Measurements from ENCODE around the gene PIK3R3.
A peak's percentile ranks its signal among the peaks of the same experiment; 100 is the strongest.
"Not testable (repeated sequence)": the region's sequence is repeated elsewhere in the genome, so short reads cannot be mapped to it uniquely, and the experiment has no call there.

The PIK3R3 gene

DNA sequence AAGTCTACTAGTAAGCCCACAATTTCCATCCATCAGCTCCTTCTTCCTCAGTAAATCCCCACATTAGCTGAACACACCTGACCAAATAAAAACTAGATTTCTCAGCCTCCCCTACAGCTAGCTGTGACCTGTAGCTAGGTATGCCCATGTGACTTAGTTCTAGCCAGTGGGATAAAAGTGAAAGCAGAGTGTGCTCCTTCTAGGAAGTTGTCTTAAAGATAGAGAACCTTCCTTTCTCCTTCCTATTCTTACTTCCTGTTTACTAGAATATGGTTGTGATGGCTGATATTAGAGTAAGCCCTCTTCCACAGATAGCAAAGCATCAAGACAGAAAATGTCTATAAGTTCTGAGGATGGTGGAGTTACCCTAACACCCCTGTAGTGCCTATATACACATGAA, 67.0 kb downstream of the PIK3R3 start:
- no peak for DNase-seq (ENCODE audit: low read depth)

DNA sequence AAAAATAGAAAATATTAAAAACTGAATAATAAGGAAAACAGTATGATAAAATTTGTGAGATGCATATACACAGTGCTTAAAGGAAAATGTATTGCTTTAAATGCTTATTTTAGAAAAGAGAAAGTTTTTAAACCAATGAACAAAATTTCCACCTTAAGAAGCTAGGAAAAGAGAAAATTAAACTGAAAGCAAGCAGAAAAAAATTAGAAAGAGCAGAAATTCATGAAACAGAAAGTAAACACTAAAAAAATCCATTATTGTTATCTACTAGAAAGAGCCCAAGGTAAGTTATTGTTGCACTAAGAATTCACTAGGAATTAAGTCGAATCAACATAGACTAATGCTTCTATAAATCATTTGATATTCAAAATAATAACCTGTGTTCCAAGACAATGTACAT, 67.7 kb downstream of the PIK3R3 start:
- DNase-seq (ENCODE audit: low read depth), result no peak

DNA sequence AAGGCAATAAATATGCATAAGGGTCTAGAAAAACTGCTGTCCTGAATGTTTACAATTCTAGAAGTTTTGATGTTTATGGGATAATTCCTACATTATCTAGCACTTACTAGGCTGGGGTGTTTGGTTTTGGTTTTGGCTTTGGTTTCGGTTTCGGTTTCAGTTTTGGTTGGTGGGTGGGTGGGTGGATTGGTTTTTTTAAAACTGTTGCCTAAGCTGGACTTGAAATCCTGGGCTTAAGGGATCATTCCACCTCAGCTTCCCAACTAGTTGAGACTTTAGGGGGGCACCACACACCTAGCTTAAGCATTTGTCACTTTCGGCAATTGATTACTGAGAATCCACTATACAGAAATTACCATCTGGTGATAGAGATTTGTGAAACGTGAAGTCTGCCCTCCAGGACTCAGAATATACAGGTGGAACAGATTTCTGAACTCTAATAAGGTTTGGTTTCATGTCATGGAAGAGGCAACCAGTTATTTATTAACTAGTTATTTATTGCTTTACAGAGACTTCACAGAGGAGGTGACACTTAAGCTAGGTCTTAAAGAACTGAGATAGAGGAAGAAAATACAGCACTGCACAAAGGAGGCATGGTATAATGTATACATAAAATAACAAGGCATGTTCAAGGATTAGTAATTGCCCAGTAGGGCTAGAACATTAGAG, 69.6 kb downstream of the PIK3R3 start:
- no peak for DNase-seq (ENCODE audit: low read depth)

DNA sequence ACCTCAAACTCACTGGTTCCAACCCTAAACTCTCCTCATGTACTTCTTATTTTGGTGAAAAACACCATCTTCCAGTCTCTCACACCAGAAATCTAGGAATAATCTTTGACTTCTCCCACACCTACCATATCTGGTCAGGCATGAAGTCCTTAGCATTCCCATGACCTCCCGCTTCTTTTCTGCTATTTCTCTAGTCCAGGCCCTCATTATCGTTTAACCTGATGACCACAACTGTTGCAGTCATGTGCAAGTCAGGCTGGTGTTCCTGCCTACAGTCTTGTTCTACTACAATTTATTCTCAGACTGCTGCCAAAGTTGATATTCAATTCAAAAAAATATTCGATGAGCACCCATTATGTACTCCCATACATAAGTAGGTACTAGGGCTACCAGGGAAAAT, 71.3 kb downstream of the PIK3R3 start:
- DNase-seq (ENCODE audit: low read depth), result no peak

DNA sequence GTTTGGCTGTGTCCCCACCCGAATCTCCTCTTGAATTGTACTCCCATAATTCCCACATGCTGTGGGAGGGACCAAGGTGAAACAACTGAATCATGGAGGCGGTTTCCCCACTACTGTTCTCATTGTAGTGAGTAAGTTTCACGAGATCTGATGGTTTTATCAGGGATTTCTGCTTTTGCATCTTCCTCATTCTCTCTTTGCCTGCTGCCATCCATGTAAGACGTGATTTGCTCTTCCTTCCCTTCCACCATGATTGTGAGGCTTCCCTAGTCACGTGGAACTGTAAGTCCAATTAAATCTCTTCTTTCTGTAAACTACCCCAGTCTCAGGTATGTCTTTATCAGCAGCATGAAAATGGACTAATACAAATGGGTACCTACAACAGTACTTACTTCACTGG, 73.5 kb downstream of the PIK3R3 start:
- no peak for DNase-seq (ENCODE audit: low read depth)

DNA sequence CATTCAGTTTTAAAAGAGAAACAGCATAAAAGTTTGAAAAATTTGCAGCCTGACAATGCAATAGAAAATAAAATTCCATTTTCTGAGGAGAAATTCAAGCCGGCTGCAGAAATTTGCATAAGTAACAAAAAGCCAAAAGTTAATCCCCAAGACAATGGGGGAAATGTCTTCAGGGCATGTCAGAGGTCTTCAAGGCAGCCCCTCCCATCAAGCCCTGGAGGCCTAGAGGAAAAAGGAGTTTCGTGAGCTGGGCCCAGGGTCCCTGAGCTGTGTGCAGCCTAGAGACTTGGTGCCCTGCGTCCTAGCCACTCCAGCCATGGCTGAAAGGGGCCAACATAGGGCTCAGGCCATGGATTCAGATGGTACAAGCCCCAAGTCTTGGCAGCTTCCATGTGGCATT, 74.6 kb downstream of the PIK3R3 start:
- DNase-seq (ENCODE audit: low read depth), result no peak

DNA sequence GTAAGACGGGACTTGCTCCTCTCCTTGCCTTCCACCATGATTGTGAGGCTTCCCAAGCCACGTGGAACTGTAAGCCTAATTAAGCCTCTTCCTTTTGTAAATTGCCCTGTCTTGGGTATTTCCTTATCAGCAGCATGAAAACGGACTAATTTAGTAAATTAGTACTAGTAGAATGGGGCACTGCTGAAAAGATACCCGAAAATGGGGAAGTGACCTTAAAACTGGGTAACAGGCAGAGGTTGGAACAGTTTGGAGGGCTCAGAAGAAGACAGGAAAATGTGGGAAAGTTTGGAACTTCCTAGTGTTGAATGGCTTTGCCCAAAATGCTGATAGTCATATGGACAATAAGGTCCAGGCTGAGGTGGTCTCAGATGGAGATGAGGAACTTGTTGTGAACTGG, 75.2 kb downstream of the PIK3R3 start:
- DNase-seq (ENCODE audit: low read depth), result not testable (repeated sequence)

DNA sequence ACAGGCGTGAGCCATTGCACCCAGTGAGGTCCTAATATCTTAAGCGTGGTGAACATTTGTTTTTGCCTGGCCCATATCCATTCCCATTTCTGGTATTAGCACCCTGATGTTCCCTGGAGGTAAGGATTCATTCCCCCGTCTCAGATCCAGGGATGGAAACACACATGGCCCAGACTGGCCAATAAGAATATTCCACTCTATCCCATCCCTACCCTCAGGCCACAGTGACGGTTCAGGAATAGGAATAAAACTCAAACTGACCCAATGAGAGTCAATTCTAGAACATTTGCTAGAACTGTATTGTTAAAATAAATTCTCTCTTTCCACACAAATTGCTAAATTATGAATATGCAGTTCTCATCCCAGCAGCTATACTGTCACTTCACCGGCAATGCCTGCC, 76.1 kb downstream of the PIK3R3 start:
- no peak for DNase-seq (ENCODE audit: low read depth)

DNA sequence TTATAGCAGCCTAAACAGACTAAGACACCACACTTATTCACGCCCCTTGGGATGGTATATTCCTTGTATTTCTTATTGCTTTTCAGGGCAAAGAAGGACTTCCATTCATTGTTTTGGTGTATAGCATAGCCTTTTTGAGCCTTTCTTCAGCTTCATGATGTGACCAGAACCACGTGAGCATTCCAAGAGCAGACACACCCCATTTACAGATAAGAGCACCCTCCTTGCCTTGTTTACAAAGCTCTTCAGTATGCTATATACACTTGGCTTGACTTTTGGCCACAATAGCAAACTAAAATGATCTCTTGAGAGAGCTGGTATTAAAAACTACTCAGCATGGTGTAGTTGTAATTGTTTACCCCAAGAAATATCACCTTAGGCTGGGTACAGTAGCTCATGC, 78.7 kb downstream of the PIK3R3 start:
- no peak for DNase-seq (ENCODE audit: low read depth)

DNA sequence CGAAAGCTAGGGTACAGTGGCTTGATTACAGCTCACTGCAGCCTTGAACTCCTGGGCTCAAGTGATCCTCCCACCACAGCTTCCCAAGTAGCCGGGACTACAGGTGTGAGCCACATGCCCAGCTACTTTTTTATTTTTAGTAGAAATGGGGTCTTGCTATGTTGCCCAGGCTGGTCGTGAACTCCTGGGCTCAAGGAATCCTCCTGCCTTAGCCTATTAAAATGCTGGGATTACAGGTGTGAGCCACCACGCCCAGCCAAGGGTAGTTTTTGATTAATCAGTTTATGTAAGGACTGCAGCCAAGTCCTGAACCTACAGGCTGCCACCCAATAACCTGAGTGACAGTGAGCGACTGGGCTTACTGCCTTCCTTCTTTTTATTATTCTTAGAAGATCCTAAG, 88.3 kb downstream of the PIK3R3 start:
- no peak for DNase-seq (ENCODE audit: low read depth)

DNA sequence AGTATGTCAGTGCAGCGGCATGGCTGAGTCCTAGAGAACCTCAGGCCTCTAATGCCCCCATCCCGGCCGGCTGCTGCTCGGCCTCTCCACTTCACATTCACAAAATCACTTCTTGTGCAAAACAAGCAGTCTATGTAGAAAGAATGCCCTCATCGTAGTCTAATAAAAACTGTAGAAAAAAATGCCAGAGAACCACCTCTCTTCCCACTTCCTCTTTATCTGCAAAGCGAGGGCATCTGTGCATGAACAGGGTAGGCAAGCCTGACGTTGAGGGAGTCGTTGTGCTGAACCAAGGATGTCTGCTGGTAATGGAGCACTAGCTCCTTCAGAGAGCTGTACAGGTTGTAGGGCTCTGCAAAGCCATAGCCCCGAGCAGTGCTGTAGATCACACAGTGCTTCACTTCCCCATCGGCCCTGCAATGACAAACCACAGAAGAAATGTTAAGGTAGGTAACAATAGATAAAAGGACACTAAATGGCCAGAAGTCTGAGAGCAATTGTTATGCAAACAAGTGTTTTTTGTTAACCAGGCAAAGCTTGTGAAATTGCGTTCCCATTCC, 88.9 kb downstream of the PIK3R3 start:
- no peak for DNase-seq (ENCODE audit: low read depth)

DNA sequence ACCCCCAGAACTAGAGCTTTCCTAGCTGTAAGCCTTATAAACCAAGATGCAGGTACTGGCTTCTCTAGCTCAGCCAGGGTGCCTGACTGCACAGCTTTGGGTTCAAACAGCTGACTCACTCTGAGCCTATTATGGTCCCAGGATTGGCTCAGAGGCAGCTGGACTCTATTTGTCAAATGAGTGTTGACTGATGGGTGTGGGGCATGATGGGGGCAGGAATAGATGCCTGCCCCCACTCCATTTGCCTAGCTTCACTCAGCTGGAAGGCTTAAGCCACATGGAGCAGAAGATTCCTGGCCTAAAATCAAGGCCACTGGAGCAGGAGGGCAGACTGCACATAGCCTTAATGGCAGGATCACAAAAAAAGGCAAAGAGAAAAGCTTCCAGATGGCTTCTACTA, 90.5 kb downstream of the PIK3R3 start:
- no peak for DNase-seq (ENCODE audit: low read depth)

DNA sequence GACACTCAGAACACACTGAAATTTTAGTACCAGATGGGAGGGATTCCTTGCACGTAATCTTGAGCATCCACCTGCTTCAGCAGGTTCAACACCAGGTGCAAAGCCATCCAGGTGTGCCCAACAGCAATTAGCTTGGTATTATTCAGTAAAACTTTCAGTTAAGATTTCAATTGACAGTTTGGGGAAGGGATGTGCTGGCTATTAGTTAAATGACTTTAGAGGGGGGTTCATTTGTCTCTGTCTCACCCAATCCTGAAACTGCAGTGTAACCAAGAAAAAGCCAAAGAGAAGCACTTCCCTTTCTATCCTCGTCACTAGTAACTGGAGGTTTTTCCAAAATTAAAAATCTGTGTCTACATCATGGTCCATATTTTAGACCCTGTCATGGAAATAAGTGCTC, 90.9 kb downstream of the PIK3R3 start:
- no peak for DNase-seq (ENCODE audit: low read depth)

DNA sequence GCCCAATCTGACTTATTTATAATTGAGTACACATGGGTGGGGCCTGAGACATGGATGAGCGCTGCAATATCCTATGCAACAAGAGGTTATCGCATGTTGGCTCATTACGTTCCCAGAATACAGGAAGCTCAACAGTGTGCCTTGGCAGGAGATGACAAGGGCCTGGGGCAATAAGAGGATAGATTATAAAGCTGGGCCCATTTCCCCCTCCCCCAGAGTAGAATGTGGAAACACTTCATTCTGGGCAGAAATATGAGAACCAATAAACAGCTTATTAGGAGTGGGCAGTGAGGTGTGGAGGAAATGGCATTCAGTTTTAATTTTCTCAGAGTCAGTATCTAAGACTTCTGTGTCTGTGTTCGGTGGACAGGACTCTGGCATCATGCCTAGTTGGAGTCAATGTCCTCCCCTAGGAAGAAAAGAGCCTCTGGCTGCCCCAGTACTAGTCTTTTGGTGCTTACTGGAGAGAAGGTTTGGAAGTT, 92.8 kb downstream of the PIK3R3 start:
- DNase-seq (ENCODE audit: low read depth), result no peak

DNA sequence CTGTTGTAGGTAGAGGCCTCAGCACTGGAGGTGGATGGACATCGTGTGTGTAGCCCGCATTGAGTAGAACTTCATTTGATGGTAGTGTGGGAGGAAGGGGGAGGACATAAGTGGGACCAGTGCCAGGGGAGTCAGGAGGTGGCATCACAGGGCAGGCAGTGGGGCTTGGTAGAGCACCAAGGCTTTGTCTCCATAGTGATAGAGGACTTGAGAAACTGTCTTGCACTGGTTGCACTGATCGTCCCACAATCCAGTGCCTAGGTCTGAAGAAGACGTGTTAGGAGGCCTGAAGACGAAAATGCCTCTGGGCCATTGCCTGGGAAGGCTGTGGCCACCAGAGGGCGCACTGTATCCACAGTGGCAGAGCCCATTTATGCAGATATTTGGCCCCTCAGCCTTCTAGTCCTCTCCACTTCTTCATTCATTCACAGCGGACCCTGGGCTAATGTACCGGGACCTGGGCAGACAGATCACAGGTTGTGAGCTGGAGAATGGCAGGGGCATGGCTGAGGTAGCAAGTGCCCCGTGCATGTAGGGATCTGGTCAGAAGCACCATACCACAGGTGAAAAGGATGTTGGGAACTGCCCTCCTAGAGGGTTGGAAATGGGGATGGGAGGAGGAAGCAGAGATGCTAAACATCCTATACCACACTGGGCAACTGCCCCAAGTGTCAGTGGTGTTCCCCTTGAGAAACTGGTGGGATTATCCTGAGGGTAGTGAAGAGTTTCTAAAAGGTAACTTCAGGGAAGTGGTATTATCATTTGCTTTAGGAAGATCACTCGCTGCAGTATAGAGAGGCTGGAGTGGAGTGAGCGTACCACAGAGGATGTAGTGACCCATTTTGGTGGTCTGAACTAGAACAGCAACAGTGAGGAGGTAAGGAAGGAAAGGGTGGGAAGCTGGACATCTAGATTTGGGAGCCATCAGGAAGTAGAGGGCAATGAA, 95.3 kb downstream of the PIK3R3 start:
- peak; percentile 50 for DNase-seq (ENCODE audit: low read depth)

DNA sequence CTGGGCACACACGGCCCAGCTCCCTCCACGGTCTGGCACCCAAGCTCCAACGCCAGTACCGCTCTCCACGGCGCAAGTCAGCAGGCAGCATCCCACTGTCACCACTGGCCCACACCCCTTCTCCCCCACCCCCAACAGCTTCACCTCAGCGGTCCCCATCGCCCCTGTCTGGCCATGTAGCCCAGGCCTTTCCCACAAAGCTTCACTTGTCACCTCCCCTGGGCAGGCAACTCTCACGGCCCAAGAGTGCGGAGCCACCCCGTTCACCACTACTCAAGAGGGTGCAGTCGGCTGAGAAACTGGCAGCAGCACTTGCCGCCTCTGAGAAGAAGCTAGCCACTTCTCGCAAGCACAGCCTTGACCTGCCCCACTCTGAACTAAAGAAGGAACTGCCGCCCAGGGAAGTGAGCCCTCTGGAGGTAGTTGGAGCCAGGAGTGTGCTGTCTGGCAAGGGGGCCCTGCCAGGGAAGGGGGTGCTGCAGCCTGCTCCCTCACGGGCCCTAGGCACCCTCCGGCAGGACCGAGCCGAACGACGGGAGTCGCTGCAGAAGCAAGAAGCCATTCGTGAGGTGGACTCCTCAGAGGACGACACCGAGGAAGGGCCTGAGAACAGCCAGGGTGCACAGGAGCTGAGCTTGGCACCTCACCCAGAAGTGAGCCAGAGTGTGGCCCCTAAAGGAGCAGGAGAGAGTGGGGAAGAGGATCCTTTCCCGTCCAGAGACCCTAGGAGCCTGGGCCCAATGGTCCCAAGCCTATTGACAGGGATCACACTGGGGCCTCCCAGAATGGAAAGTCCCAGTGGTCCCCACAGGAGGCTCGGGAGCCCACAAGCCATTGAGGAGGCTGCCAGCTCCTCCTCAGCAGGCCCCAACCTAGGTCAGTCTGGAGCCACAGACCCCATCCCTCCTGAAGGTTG, 97.6 kb downstream of the PIK3R3 start:
- DNase-seq (ENCODE audit: low read depth), result no peak

DNA sequence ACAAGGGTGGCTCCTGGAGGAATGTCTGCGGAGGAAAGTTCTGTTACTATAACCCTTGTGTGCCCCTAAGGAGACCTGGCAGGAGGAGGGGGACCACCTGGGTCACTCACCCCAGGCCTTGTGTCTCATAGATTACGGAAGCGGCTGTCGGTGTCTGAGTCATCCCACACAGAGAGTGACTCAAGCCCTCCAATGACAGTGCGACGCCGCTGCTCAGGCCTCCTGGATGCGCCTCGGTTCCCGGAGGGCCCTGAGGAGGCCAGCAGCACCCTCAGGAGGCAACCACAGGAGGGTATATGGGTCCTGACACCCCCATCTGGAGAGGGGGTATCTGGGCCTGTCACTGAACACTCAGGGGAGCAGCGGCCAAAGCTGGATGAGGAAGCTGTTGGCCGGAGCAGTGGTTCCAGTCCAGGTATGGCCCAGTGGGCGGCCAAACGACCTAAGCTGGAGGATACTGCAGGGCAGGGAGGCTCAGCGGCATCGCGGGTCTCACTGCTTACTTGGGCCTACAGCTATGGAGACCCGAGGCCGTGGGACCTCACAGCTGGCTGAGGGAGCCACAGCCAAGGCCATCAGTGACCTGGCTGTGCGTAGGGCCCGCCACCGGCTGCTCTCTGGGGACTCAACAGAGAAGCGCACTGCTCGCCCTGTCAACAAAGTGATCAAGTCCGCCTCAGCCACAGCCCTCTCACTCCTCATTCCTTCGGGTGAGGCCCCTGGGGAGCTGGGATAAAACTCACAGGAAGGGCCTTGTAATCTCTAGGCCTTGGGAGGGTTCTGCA, 101.4 kb downstream of the PIK3R3 start:
- DNase-seq (ENCODE audit: low read depth), result no peak

DNA sequence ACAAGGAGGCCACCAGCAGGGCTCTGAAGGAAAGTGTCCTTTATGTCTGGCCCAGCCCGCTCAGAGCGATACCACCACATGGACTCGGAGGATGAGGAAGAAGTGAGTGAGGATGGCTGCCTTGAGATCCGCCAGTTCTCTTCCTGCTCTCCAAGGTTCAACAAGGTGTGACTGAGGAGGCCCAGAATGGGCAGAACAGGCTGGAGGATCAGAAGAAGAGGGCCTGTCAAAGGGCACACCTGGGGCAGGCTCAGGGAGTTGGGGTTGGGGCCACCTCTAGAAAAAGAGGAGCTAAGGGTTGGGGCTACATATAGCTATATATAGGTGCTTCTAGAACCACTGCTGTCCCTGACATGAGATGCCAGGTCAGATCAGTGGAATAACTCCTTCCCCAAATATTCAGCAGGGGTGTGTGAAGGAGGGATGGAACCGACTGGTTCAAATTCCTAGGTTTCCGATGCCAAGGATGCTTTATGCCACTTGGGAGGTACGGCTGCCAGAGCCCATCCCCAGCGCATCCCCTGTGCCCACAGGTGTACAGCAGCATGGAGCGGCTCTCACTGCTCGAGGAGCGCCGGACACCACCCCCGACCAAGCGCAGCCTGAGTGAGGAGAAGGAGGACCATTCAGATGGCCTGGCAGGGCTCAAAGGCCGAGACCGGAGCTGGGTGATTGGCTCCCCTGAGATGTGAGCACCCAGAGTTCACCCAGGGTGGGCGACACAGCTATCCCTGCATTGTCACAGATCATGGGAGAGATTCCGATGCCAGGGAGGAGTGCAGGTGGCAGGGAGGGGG, 102.2 kb downstream of the PIK3R3 start:
- DNase-seq (ENCODE audit: low read depth), result no peak

DNA sequence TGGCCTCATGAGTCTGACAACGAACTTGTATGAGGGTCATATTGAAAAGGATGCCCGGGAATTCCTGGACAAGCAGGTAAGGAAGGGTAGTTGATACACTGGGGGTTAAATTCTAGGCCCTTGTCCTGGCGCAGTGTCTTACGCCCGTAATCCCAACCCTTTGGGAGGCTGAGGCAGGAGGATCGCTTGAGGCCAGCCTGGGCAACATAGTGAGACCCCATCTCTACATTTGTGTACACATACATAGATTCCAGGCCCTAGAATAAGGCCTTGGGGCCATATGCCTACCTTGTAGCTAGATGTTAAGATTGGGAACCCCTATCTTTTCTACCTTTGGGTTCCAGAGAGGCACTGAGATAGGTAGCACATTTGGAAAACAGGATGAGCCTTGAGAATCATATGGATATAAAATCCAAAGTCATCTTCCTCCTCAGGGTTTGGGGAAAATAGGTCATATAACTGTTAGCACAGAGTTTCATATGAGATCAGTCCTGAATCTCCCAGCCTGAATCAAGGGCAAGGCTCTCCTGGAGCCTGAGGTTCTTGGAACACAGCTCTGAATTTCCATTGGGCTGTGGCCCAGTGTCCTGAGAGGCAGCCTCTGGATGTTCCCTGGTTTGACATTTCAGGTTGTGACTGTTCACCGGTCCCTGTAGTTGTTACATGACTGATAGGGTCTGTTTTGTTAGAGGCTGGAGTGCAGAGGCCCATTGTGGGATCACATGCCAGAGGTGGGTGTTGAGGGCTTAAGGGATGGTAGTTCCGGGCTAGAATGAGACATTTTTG, 104.4 kb downstream of the PIK3R3 start:
- no peak for DNase-seq (ENCODE audit: low read depth)

DNA sequence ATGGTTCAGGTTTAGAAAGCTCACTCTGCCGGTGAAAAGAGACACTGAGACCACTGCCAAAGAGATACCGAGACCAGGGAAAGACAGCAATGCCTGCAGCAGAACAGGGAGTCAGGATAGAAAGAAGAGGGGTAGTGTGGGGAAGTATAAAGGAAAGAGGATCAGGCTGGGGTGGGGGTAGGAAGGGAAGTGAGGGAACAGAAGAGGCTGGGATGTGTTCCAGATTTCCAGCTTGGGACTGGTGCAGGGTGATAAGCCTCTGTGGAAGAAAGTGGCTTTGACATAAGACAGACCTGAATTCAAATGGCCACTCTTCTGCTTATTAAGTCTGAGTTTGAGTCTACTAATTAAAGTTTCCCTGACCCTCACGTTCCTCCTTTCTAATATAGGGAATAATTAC, 105.9 kb downstream of the PIK3R3 start:
- DNase-seq (ENCODE audit: low read depth), result no peak
